Smooth muscle cell (in vitro differentiated cells): ENCODE data around the gene CA12. TPM values are rescaled to one million over a fixed set of nuclear protein-coding genes. Genes with fewer than 3 reads are reported as not detected.

ENCODE experiments used
- DNase-seq: peaks from one replicate; lab custom pipeline; 2025; ENCODE audit not compliant: unreplicated experiment; lab: John Stamatoyannopoulos, UW
- H2AFZ ChIP-seq: fragments of 200-600 bp; sonication (generic); 2 replicates; pipeline ENCODE4 v1.6.0; 2016; ENCODE audit warnings: antibody characterized with exemption, low read depth, mild to moderate bottlenecking
- H3F3A ChIP-seq: fragments of 200-600 bp; sonication (generic); 2 replicates; pipeline ENCODE4 v1.6.0; 2017; ENCODE audit warnings: antibody characterized with exemption, low read depth
- H3K27ac ChIP-seq: fragments of 200-600 bp; sonication (generic); 2 replicates; pipeline ENCODE4 v1.5.1; 2016; ENCODE audit warnings: low read depth, mild to moderate bottlenecking
- H3K27me3 ChIP-seq: fragments of 200-600 bp; sonication (generic); 2 replicates; pipeline ENCODE4 v1.6.1; 2016; ENCODE audit warnings: low read depth, mild to moderate bottlenecking
- H3K36me3 ChIP-seq: fragments of 200-600 bp; sonication (generic); 2 replicates; pipeline ENCODE4 v1.5.1; 2016; ENCODE audit warnings: low read depth
- H3K4me1 ChIP-seq: fragments of 200-600 bp; sonication (generic); 2 replicates; pipeline ENCODE4 v1.5.1; 2016; ENCODE audit warnings: low read depth
- H3K4me2 ChIP-seq: fragments of 200-600 bp; sonication (generic); 2 replicates; pipeline ENCODE4 v1.6.0; 2016; ENCODE audit warnings: mild to moderate bottlenecking
- H3K4me3 ChIP-seq: fragments of 200-600 bp; sonication (generic); 2 replicates; pipeline ENCODE4 v1.5.1; 2016; ENCODE audit warnings: mild to moderate bottlenecking
- H3K79me2 ChIP-seq: fragments of 200-600 bp; sonication (generic); 2 replicates; pipeline ENCODE4 v1.6.0; 2016; ENCODE audit warnings: low read depth, mild to moderate bottlenecking
- H3K9ac ChIP-seq: fragments of 200-600 bp; sonication (generic); 2 replicates; pipeline ENCODE4 v1.6.0; 2016; ENCODE audit warnings: low read depth
- H3K9me3 ChIP-seq: fragments of 200-600 bp; sonication (generic); replicated peaks from 2 replicates; pipeline ENCODE4 v1.5.1; 2016; ENCODE audit warnings: low read depth
- H4K20me1 ChIP-seq: fragments of 200-600 bp; sonication (generic); 2 replicates; pipeline ENCODE4 v1.6.0; 2016; ENCODE audit warnings: low read depth
- WGBS: methylation state at CpG from one replicate; pipeline ENCODE4 v1.1.7; 2016; ENCODE audit warnings: low lambda C conversion rate; 5-methylcytosine and 5-hydroxymethylcytosine counted together
- polyA plus RNA-seq: library from polyadenylated mRNA; unstranded; fragments of >200 nt; fragmentation: Nextera tagmentation; extraction: Ambion mirVana; gene quantifications from 2 replicates; pipeline ENCODE4 v1.2.1, GENCODE V29; 2016
- total RNA-seq: library from RNA; depleted of rRNA; stranded (reverse); fragments of >200 nt; gene quantifications from 2 replicates; pipeline ENCODE4 v1.2.3, GENCODE V29; 2014
- TF ChIP-seq, protein P1 (sequence below): fragments of 200-600 bp; sonication (generic); IDR thresholded peaks from 2 replicates; pipeline ENCODE4 v1.5.1; 2017; ENCODE audit warnings: borderline replicate concordance, mild to moderate bottlenecking, antibody characterized with exemption; ENCODE audit not compliant: insufficient read depth, poor library complexity, severe bottlenecking

Gene CA12
- total and polyA plus RNA-seq, 2 experiments from 2014 or later: 13.5 to 14.0 TPM

DNA sequence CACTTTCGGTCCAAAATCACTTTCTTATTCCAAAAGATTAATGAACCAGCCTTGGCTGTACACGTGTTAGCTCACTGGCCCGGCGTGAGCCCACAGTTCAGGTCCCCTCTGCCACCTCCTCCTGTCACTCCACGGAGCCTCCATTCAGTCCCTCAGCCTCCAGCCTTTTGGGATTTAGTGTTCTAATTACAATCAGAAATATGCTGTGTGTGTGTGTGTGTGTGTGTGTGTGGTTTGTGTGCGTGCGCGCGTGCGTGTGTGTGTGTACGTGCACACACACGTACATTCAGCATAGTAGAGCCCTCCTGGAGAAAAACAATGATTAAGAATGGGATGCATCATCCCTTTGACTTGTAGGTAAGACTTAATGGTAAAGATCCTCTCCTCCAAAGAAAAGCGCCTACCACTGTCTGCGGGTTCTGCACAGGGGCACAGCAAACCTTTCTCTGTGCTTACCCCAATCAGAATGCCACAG, 801 bp downstream of the CA12 start:
- no peak for DNase-seq
- Histone ChIP-seq H3K4me2 (peak overlapping the region; percentile 95), H3K36me3 (no peaks in the 10 kb centered on the region), H3K9me3 (no peaks in the 10 kb centered on the region), H3K27ac (no peak overlapping the region), H3K79me2 (no peaks in the 10 kb centered on the region), H2AFZ (peak overlapping the region; percentile 92), H3K4me3 (peak overlapping the region; percentile 59), H3F3A (no peaks in the 10 kb centered on the region), H3K4me1 (no peaks in the 10 kb centered on the region), H3K27me3 (peaks cover 7% of the 10 kb centered on the region), H4K20me1 (no peaks in the 10 kb centered on the region), H3K9ac (no peak overlapping the region)
- TF ChIP-seq, protein P1, sequence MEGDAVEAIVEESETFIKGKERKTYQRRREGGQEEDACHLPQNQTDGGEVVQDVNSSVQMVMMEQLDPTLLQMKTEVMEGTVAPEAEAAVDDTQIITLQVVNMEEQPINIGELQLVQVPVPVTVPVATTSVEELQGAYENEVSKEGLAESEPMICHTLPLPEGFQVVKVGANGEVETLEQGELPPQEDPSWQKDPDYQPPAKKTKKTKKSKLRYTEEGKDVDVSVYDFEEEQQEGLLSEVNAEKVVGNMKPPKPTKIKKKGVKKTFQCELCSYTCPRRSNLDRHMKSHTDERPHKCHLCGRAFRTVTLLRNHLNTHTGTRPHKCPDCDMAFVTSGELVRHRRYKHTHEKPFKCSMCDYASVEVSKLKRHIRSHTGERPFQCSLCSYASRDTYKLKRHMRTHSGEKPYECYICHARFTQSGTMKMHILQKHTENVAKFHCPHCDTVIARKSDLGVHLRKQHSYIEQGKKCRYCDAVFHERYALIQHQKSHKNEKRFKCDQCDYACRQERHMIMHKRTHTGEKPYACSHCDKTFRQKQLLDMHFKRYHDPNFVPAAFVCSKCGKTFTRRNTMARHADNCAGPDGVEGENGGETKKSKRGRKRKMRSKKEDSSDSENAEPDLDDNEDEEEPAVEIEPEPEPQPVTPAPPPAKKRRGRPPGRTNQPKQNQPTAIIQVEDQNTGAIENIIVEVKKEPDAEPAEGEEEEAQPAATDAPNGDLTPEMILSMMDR: no peak
- 80% methylated on average over 14 of the region's 14 CpGs for WGBS

DNA sequence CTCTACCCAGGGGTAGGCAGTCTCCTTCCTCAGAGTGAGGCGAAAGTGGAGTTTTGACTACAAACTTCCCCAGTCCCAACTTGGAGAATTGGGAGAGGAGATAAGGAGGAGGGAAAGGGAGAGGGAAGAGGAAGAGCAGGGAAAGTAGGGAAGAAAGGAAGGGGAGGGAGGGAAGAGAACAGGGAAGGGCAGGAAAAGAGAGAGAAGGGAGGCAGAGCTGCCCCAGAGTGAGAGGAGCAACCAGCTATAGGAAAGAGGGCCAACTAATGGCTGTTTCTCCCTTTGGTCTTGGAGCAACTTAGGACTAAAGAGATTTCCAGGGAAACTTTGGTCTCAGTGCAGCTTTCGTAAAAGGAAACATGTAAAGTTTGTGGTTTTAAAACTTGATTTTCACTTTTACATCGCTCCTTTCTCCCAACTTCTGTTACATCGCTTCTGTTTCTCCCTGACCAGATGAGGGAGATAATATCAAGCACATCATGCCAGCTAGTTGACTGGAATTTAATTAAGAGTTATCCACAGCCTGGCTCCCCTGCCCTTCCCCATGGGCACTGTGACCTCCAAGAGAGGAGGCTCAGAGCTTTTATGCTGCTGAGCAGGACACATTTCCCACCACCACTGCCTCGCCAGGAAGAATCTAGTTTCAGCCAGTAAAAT, 1.4 kb downstream of the CA12 start:
- H3K4me1 ChIP-seq: peaks cover 3% of the 10 kb centered on the region
- H3K79me2 ChIP-seq: no peaks in the 10 kb centered on the region
- no peaks in the 10 kb centered on the region for H3K9me3 ChIP-seq
- H3K36me3 ChIP-seq: no peaks in the 10 kb centered on the region
- peaks cover 7% of the 10 kb centered on the region for H3K27me3 ChIP-seq
- peak overlapping the region; percentile 95 for H3K4me2 ChIP-seq
- no peak overlapping the region for H2AFZ ChIP-seq
- no peak overlapping the region for H3K27ac ChIP-seq
- H3K9ac ChIP-seq: no peak overlapping the region
- WGBS: 93% methylated on average over 5 of the region's 5 CpGs
- H3K4me3 ChIP-seq: no peak overlapping the region
- no peaks in the 10 kb centered on the region for H4K20me1 ChIP-seq
- H3F3A ChIP-seq: no peaks in the 10 kb centered on the region
- TF ChIP-seq, protein P1: no peak
- no peak for DNase-seq

DNA sequence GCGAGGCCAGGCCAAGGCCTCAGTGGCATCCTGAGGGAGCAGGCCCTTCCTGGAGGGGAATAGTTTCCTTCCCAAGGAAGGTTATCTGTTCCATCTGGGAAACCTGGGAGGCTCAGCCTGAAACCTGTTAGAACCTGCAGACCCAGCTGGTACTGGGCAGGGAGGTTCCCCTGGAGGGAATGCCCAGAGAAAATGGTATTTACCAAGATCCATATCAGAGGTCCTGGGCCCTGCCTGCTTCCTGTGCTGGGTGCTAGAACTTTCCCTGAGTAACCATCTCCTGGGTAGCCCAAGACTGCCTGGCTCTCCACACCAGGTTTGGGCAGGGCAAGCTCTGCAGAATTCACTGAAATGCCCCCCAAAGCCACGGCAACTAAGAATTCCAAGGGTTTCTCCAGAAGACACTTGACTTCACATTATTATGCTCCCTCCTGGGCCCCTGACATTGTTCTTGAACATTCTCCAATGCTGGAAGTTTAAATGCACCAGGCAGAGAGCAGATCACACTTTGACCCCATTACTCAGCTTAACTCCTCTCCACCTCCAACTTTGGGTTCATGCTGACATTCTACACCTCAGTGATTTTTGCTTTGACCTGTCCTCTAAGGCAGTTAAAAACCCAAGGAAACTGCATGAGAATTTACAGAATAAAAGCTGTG, 2.0 kb downstream of the CA12 start:
- no peak overlapping the region for H2AFZ ChIP-seq
- H3K9ac ChIP-seq: no peak overlapping the region
- TF ChIP-seq, protein P1: no peak
- 76% methylated on average over 2 of the region's 2 CpGs for WGBS
- no peak overlapping the region for H3K4me3 ChIP-seq
- DNase-seq: no peak
- no peaks in the 10 kb centered on the region for H3K36me3 ChIP-seq
- peaks cover 10% of the 10 kb centered on the region for H3K4me1 ChIP-seq
- H3K27me3 ChIP-seq: peaks cover 7% of the 10 kb centered on the region
- H3F3A ChIP-seq: peaks cover 6% of the 10 kb centered on the region
- H3K27ac ChIP-seq: no peak overlapping the region
- H4K20me1 ChIP-seq: no peaks in the 10 kb centered on the region
- no peaks in the 10 kb centered on the region for H3K79me2 ChIP-seq
- H3K4me2 ChIP-seq: peak overlapping the region; percentile 95
- H3K9me3 ChIP-seq: no peaks in the 10 kb centered on the region
